22Rv1 (cell line): ENCODE measurements around the gene MED7.

ENCODE experiments used
- ZFX ChIP-seq: fragments of 450-650 bp; IDR thresholded peaks from 2 replicates; pipeline ENCODE4 v1.6.1; 2017; ENCODE audit warnings: antibody characterized with exemption, borderline replicate concordance
- TF ChIP-seq, protein P1 (sequence below): fragments of 450-650 bp; IDR thresholded peaks from 2 replicates; pipeline ENCODE4 v1.5.1; 2017; ENCODE audit warnings: mild to moderate bottlenecking

DNA sequence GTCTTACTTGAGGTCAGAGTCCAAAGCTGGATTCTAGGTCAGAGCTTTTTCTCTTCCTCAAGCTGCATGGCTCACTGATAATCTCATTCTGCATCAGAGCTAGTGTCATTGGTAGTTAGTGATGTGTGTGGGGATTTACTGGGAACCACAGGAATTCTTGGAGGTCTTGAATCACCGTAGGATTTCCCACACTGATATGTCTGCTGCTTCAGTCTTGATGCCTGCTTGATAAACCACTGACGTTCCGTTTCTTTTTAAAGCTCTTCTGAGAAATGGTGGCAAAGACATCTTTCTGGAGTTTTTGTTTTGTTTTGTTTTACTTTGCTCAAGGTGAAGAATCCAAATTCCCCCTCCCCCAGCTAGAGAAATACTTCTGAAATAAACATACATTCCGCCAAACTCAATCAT, 24.6 kb upstream of the MED7 start:
- TF ChIP-seq, protein P1, sequence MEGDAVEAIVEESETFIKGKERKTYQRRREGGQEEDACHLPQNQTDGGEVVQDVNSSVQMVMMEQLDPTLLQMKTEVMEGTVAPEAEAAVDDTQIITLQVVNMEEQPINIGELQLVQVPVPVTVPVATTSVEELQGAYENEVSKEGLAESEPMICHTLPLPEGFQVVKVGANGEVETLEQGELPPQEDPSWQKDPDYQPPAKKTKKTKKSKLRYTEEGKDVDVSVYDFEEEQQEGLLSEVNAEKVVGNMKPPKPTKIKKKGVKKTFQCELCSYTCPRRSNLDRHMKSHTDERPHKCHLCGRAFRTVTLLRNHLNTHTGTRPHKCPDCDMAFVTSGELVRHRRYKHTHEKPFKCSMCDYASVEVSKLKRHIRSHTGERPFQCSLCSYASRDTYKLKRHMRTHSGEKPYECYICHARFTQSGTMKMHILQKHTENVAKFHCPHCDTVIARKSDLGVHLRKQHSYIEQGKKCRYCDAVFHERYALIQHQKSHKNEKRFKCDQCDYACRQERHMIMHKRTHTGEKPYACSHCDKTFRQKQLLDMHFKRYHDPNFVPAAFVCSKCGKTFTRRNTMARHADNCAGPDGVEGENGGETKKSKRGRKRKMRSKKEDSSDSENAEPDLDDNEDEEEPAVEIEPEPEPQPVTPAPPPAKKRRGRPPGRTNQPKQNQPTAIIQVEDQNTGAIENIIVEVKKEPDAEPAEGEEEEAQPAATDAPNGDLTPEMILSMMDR: no peak
- no peak for TF ChIP-seq ZFX
